ENCODE results near the gene UBTF.

DNA sequence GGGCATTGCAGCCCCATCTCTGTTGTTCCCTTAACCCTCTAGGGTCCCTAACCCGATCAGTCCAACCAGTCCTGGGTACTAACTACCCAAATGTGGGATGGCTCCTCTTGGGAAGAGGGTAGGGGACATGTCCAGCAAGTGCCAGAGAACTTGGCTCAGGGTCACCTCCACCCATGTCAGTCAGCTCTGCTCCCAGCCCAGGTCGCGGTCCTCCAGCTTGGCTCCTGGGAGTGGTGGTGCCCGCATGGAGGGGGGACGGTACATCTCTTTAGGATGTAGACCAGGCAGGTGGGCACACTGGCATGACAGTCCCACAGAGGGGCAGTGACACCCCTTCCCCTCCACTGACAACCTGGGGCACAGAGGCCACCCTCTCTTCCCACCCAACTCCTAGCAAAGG lies 26.7 kb downstream of the UBTF start:
- TF ChIP-seq CTCF (IDR thresholded peaks at IDR 0.05) (no peak), POLR2A (IDR thresholded peaks at IDR 0.05) (no peak)
